ENCODE results near the gene PLK1.
"Not testable (repeated sequence)": the region's sequence is repeated elsewhere in the genome, so short reads cannot be mapped to it uniquely, and the experiment has no call there.

PLK1 gene

GRCh38 chr16:23724096-23724784 lies 45.6 kb downstream of the PLK1 start:
- H3K27me3 ChIP-seq (ENCODE audit: control insufficient read depth, insufficient read depth, low read length): no peaks in the 10 kb centered on the region
- no peak overlapping the region for H3K9ac ChIP-seq (ENCODE audit: low read length)
- H3K36me3 ChIP-seq (ENCODE audit: control insufficient read depth, insufficient read depth, low read length): no peaks in the 10 kb centered on the region
- H3K4me1 ChIP-seq (ENCODE audit: control insufficient read depth, insufficient read depth, low read length): peaks cover under 1% of the 10 kb centered on the region
- no peaks in the 10 kb centered on the region for H3K9me3 ChIP-seq (ENCODE audit: control insufficient read depth, low read length)
- H3K4me3 ChIP-seq (ENCODE audit: low read length): no peak overlapping the region

GRCh38 chr16:23724785-23725131 lies 46.1 kb downstream of the PLK1 start:
- Histone ChIP-seq H3K36me3 (ENCODE audit: control insufficient read depth, insufficient read depth, low read length) (no peaks in the 10 kb centered on the region), H3K9ac (ENCODE audit: low read length) (no peak overlapping the region), H3K9me3 (ENCODE audit: control insufficient read depth, low read length) (no peaks in the 10 kb centered on the region), H3K4me1 (ENCODE audit: control insufficient read depth, insufficient read depth, low read length) (peaks cover 6% of the 10 kb centered on the region), H3K27me3 (ENCODE audit: control insufficient read depth, insufficient read depth, low read length) (no peaks in the 10 kb centered on the region), H3K4me3 (ENCODE audit: low read length) (no peak overlapping the region)

- Histone ChIP-seq H3K27me3 (ENCODE audit: control insufficient read depth, insufficient read depth, low read length) (no peaks in the 10 kb centered on the region), H3K36me3 (ENCODE audit: control insufficient read depth, insufficient read depth, low read length) (no peaks in the 10 kb centered on the region), H3K9me3 (ENCODE audit: control insufficient read depth, low read length) (no peaks in the 10 kb centered on the region), H3K9ac (ENCODE audit: low read length) (no peak overlapping the region), H3K4me3 (ENCODE audit: low read length) (no peak overlapping the region), H3K4me1 (ENCODE audit: control insufficient read depth, insufficient read depth, low read length) (peaks cover 10% of the 10 kb centered on the region)
Observed at GRCh38 chr16:23726710-23727109, 48.0 kb downstream of the PLK1 start.

- H3K4me1 ChIP-seq (ENCODE audit: control insufficient read depth, insufficient read depth, low read length): peaks cover 10% of the 10 kb centered on the region
- H3K9me3 ChIP-seq (ENCODE audit: control insufficient read depth, low read length): no peaks in the 10 kb centered on the region
- no peaks in the 10 kb centered on the region for H3K36me3 ChIP-seq (ENCODE audit: control insufficient read depth, insufficient read depth, low read length)
- no peak overlapping the region for H3K9ac ChIP-seq (ENCODE audit: low read length)
- no peak overlapping the region for H3K4me3 ChIP-seq (ENCODE audit: low read length)
- H3K27me3 ChIP-seq (ENCODE audit: control insufficient read depth, insufficient read depth, low read length): no peaks in the 10 kb centered on the region
Observed at GRCh38 chr16:23728112-23728477, 49.4 kb downstream of the PLK1 start.

GRCh38 chr16:23729503-23730424 lies 51.1 kb downstream of the PLK1 start:
- Histone ChIP-seq H3K9me3 (ENCODE audit: control insufficient read depth, low read length) (no peaks in the 10 kb centered on the region), H3K4me1 (ENCODE audit: control insufficient read depth, insufficient read depth, low read length) (peaks cover 11% of the 10 kb centered on the region), H3K4me3 (ENCODE audit: low read length) (no peak overlapping the region), H3K9ac (ENCODE audit: low read length) (no peak overlapping the region), H3K27me3 (ENCODE audit: control insufficient read depth, insufficient read depth, low read length) (no peaks in the 10 kb centered on the region), H3K36me3 (ENCODE audit: control insufficient read depth, insufficient read depth, low read length) (no peaks in the 10 kb centered on the region)

GRCh38 chr16:23734176-23734893 lies 55.6 kb downstream of the PLK1 start:
- Histone ChIP-seq H3K9me3 (ENCODE audit: control insufficient read depth, low read length) (no peaks in the 10 kb centered on the region), H3K4me3 (ENCODE audit: low read length) (no peak overlapping the region), H3K27me3 (ENCODE audit: control insufficient read depth, insufficient read depth, low read length) (no peaks in the 10 kb centered on the region), H3K9ac (ENCODE audit: low read length) (no peak overlapping the region), H3K4me1 (ENCODE audit: control insufficient read depth, insufficient read depth, low read length) (peaks cover 13% of the 10 kb centered on the region), H3K36me3 (ENCODE audit: control insufficient read depth, insufficient read depth, low read length) (no peaks in the 10 kb centered on the region)

- not testable (repeated sequence) for H3K4me1 ChIP-seq (ENCODE audit: control insufficient read depth, insufficient read depth, low read length); H3K27me3 ChIP-seq (ENCODE audit: control insufficient read depth, insufficient read depth, low read length); H3K36me3 ChIP-seq (ENCODE audit: control insufficient read depth, insufficient read depth, low read length); H3K9me3 ChIP-seq (ENCODE audit: control insufficient read depth, low read length); H3K9ac ChIP-seq (ENCODE audit: low read length); H3K4me3 ChIP-seq (ENCODE audit: low read length)
Observed at GRCh38 chr16:23737423-23738028, 58.8 kb downstream of the PLK1 start.

- no peak overlapping the region for H3K9ac ChIP-seq (ENCODE audit: low read length)
- H3K36me3 ChIP-seq (ENCODE audit: control insufficient read depth, insufficient read depth, low read length): no peaks in the 10 kb centered on the region
- no peak overlapping the region for H3K4me3 ChIP-seq (ENCODE audit: low read length)
- peaks cover 5% of the 10 kb centered on the region for H3K4me1 ChIP-seq (ENCODE audit: control insufficient read depth, insufficient read depth, low read length)
- H3K9me3 ChIP-seq (ENCODE audit: control insufficient read depth, low read length): no peaks in the 10 kb centered on the region
- H3K27me3 ChIP-seq (ENCODE audit: control insufficient read depth, insufficient read depth, low read length): peaks cover 3% of the 10 kb centered on the region
Observed at GRCh38 chr16:23739516-23739915, 60.8 kb downstream of the PLK1 start.

Measured in mucosa of stomach (tissue), 1 donor.